Caco-2 (cell line): ENCODE data around the gene AZU1. TPM values are rescaled to one million over a fixed set of nuclear protein-coding genes. Genes with fewer than 3 reads are reported as not detected.
"Not testable (repeated sequence)": the region's sequence is repeated elsewhere in the genome, so short reads cannot be mapped to it uniquely, and the experiment has no call there.

Source experiments
- BruUV-seq: library from RNA; stranded (reverse); fragments of 400-500 nt; replicated peaks from 2 replicates; lab custom pipeline; 2021; lab: Mats Ljungman, UMichigan
- CTCF ChIA-PET: fragments of 300-600 bp; sonication (Branson Sonifier 250); formaldehyde crosslinking; loops from one replicate; lab custom pipeline; 2022; ENCODE audit warnings: antibody characterized with exemption; lab: Charles Lee
- POLR2A ChIA-PET: fragments of 300-600 bp; sonication (Branson Sonifier 250); formaldehyde crosslinking; loops from one replicate; lab custom pipeline; 2022; ENCODE audit warnings: antibody characterized with exemption; lab: Charles Lee
- DNase-seq, 2 experiments: peaks; one replicate each; pipeline versions ENCODE4 v3.0.0 to v3.0.0-alpha.2; 2020 to 2022
- H3K27me3 ChIP-seq: replicated peaks from 2 replicates; pipeline ENCODE4 v1.6.0; 2011; ENCODE audit warnings: low read length; ENCODE audit not compliant: control insufficient read depth, insufficient read depth
- H3K36me3 ChIP-seq: 2 replicates; pipeline ENCODE4 v1.5.1; 2011; ENCODE audit warnings: low read length; ENCODE audit not compliant: control insufficient read depth, insufficient read depth
- H3K4me1 ChIP-seq: fragments of 250-450 bp; sonication (Bioruptor Pico); 2 replicates; pipeline ENCODE4 v1.5.1; 2020; ENCODE audit warnings: mild to moderate bottlenecking
- H3K4me3 ChIP-seq: 2 replicates; pipeline ENCODE4 v1.5.1; 2011; ENCODE audit warnings: low read depth, mild to moderate bottlenecking, control low read depth, low read length
- H3K9me3 ChIP-seq: fragments of 250-450 bp; sonication (Bioruptor Pico); 2 replicates; pipeline ENCODE4 v1.5.1; 2020; ENCODE audit warnings: mild to moderate bottlenecking, moderate library complexity
- H3K27ac Mint-ChIP-seq: one replicate; pipeline ENCODE4 v1.8.0; 2022; ENCODE audit warnings: mixed read lengths; ENCODE audit not compliant: unreplicated experiment
- H3K27me3 Mint-ChIP-seq: one replicate; pipeline ENCODE4 v1.8.0; 2022; ENCODE audit warnings: mixed read lengths; ENCODE audit not compliant: insufficient read depth, unreplicated experiment
- H3K36me3 Mint-ChIP-seq: one replicate; pipeline ENCODE4 v1.8.0; 2022; ENCODE audit warnings: mild to moderate bottlenecking, mixed read lengths; ENCODE audit not compliant: insufficient read depth, unreplicated experiment
- H3K4me1 Mint-ChIP-seq: one replicate; pipeline ENCODE4 v1.8.0; 2022; ENCODE audit warnings: low read depth, mixed read lengths; ENCODE audit not compliant: unreplicated experiment
- H3K4me3 Mint-ChIP-seq: one replicate; pipeline ENCODE4 v1.8.0; 2022; ENCODE audit warnings: mild to moderate bottlenecking, moderate library complexity, mixed read lengths; ENCODE audit not compliant: unreplicated experiment
- H3K9me3 Mint-ChIP-seq: one replicate; pipeline ENCODE4 v1.8.0; 2022; ENCODE audit warnings: mixed read lengths; ENCODE audit not compliant: unreplicated experiment
- intact Hi-C: fragments of 100-400 bp; cut with micrococcal nuclease; formaldehyde crosslinking; loops from one replicate; pipeline ENCODE4 v1.10.0; 2022; ENCODE audit not compliant: unreplicated experiment
- total RNA-seq: library from RNA; stranded (reverse); gene quantifications from 2 replicates; pipeline ENCODE4 v1.2.3, GENCODE V29; 2022
- TF ChIP-seq, protein P1 (sequence below), 2 experiments: fragments of 200-600 bp in 1 of 2; IDR thresholded peaks; 1 replicate in 1 of 2; 2 replicates in 1 of 2; pipeline versions ENCODE4 v1.5.1 to v1.8.0; 2011 to 2022; ENCODE audit warnings: antibody characterized with exemption in 1 of 2, control low read depth in 1 of 2, inconsistent platforms in 1 of 2, low read depth in 1 of 2, low read length in 1 of 2, mild to moderate bottlenecking in 1 of 2, moderate library complexity in 1 of 2; ENCODE audit not compliant: insufficient read depth in 1 of 2, severe bottlenecking in 1 of 2, unreplicated experiment in 1 of 2

The AZU1 gene
- total RNA-seq, 1 experiment from 2014 or later, result not detected

DNA sequence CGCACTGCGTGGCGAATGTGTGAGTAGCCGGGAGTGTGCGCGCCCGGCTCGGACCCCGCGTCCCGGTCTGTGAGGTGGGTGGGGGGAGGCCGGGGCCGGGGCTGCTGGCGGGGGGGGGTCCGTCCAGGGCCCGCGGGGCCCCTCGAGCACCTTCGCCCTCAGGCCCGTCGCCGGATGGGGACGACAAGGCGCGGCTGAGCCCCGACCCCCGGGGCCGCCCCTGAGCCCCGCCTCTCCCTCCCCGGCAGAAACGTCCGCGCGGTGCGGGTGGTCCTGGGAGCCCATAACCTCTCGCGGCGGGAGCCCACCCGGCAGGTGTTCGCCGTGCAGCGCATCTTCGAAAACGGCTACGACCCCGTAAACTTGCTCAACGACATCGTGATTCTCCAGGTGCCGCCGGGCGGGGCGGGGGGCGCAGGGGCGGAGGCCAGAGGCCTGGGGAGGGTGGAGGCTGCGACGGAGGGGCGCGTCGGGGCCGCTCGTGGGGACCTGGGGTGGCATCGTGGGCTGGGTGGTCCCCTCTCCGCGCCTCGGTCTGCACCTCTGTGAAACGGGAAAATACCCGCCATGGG, 25.5 kb downstream of the AZU1 start:
- no peak overlapping the region for H3K4me3 Mint-ChIP-seq
- Histone ChIP-seq H3K36me3 (no peaks in the 10 kb centered on the region), H3K4me1 (no peaks in the 10 kb centered on the region), H3K9me3 (no peaks in the 10 kb centered on the region), H3K4me3 (no peak overlapping the region), H3K27me3 (no peaks in the 10 kb centered on the region)
- H3K9me3 Mint-ChIP-seq, result no peaks in the 10 kb centered on the region
- POLR2A ChIA-PET, result no interaction called here
- CTCF ChIA-PET, result no interaction called here
- no peaks in the 10 kb centered on the region for H3K4me1 Mint-ChIP-seq
- H3K36me3 Mint-ChIP-seq, result no peaks in the 10 kb centered on the region
- intact Hi-C loops, result no loop called here
- no peaks in the 10 kb centered on the region for H3K27me3 Mint-ChIP-seq
- no peak overlapping the region for H3K27ac Mint-ChIP-seq
- DNase-seq, result no peak
- BruUV-seq, result no TSS peak
- TF ChIP-seq, protein P1, sequence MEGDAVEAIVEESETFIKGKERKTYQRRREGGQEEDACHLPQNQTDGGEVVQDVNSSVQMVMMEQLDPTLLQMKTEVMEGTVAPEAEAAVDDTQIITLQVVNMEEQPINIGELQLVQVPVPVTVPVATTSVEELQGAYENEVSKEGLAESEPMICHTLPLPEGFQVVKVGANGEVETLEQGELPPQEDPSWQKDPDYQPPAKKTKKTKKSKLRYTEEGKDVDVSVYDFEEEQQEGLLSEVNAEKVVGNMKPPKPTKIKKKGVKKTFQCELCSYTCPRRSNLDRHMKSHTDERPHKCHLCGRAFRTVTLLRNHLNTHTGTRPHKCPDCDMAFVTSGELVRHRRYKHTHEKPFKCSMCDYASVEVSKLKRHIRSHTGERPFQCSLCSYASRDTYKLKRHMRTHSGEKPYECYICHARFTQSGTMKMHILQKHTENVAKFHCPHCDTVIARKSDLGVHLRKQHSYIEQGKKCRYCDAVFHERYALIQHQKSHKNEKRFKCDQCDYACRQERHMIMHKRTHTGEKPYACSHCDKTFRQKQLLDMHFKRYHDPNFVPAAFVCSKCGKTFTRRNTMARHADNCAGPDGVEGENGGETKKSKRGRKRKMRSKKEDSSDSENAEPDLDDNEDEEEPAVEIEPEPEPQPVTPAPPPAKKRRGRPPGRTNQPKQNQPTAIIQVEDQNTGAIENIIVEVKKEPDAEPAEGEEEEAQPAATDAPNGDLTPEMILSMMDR (IDR thresholded peaks at IDR 0.05; ENCODE audit: insufficient read depth in 1 of 2, low read depth in 1 of 2, low read length in 1 of 2, severe bottlenecking in 1 of 2, unreplicated experiment in 1 of 2), result no peak

DNA sequence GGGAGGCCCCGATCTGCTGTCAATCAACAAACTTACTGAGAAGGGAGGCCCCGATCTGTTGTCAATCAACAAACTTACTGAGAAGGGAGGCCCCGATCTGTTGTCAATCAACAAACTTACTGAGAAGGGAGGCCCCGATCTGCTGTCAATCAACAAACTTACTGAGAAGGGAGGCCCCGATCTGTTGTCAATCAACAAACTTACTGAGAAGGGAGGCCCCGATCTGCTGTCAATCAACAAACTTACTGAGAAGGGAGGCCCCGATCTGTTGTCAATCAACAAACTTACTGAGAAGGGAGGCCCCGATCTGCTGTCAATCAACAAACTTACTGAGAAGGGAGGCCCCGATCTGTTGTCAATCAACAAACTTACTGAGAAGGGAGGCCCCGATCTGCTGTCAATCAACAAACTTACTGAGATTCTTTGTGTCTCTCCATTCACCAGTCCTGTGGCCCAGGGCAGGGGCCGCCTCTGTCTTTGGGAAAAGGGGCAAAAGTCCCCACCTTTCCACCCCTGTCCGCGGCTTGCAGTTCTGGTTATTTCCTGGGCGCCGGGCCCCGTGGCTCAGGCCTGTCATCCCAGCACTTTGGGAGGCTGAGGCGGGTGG, 26.1 kb downstream of the AZU1 start:
- H3K27me3 Mint-ChIP-seq, H3K27me3 ChIP-seq, intact Hi-C loops, H3K36me3 Mint-ChIP-seq, H3K4me3 ChIP-seq, H3K4me1 Mint-ChIP-seq, DNase-seq, H3K36me3 ChIP-seq, POLR2A ChIA-PET, H3K4me1 ChIP-seq, H3K27ac Mint-ChIP-seq, CTCF ChIA-PET, H3K4me3 Mint-ChIP-seq, BruUV-seq, H3K9me3 Mint-ChIP-seq, H3K9me3 ChIP-seq: not testable (repeated sequence)

DNA sequence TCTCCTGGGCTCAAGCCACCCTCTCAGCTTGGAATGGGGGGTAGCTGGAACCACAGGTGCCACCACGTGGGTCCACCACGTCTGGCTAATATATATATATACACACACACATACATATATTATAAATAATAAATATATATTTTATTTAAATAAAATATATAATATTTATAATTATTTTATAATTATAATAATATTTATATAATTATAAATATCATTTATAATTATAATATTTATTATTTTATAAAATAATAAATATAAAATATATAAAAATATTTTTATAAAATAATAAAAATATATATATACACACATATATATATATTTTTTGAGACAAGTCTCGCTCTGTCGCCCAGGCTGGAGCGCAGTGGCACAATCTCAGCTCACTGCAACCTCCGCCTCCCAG, 26.9 kb downstream of the AZU1 start:
- intact Hi-C loops, result no loop called here
- H3K36me3 ChIP-seq, result no peaks in the 10 kb centered on the region
- no TSS peak for BruUV-seq
- no peak overlapping the region for H3K4me3 Mint-ChIP-seq
- TF ChIP-seq, protein P1 (IDR thresholded peaks at IDR 0.05; ENCODE audit: insufficient read depth in 1 of 2, low read depth in 1 of 2, low read length in 1 of 2, severe bottlenecking in 1 of 2, unreplicated experiment in 1 of 2), result no peak
- no peak overlapping the region for H3K27ac Mint-ChIP-seq
- no peaks in the 10 kb centered on the region for H3K4me1 Mint-ChIP-seq
- H3K27me3 Mint-ChIP-seq, result no peaks in the 10 kb centered on the region
- H3K4me1 ChIP-seq, result 0 out of 2 replicates have a peak, but pooled peaks cover 2% of the 10 kb centered on the region
- H3K36me3 Mint-ChIP-seq, result peaks cover under 1% of the 10 kb centered on the region
- no peaks in the 10 kb centered on the region for H3K27me3 ChIP-seq
- no peaks in the 10 kb centered on the region for H3K9me3 ChIP-seq
- CTCF ChIA-PET, result interaction anchor here (0.5 kb wide), 1 partner anchor 113 kb away, joined by 3 read pairs; no protein-coding TSS in a partner anchor
- H3K9me3 Mint-ChIP-seq, result no peaks in the 10 kb centered on the region
- POLR2A ChIA-PET, result interaction anchor here (0.6 kb wide), 1 partner anchor 59 kb away, joined by 3 read pairs; no protein-coding TSS in a partner anchor
- no peak overlapping the region for H3K4me3 ChIP-seq
- no peak for DNase-seq
